ENCODE data around the gene HELZ2. TPM values are rescaled to one million over a fixed set of nuclear protein-coding genes. Genes with fewer than 3 reads are reported as not detected.

Gene HELZ2
- total RNA-seq, 1 donor from 2014 or later: 48.8 TPM

DNA sequence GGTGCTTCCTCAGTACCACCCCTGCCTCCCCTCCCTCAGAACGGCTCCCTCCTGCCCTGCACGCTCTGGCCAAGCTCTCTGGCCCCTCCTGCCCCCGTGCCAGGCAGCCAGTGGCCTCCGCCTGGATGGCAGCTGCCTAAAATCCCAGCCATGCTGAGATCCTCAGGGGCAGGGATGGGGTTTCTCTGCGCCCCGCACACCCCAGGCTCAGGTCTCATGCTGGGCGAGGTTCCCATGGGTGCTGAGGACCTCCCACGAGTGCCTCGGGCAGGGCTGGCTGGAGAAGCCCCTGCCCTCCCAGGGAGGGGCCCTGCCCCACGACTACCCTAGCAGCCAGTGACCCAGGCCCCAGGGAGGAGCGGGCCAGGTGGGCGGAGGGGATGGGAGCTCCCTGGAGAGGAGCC is 39.6 kb downstream of the HELZ2 start:
- DNase-seq (ENCODE audit: low read depth): no peak
- TF ChIP-seq, protein P1, sequence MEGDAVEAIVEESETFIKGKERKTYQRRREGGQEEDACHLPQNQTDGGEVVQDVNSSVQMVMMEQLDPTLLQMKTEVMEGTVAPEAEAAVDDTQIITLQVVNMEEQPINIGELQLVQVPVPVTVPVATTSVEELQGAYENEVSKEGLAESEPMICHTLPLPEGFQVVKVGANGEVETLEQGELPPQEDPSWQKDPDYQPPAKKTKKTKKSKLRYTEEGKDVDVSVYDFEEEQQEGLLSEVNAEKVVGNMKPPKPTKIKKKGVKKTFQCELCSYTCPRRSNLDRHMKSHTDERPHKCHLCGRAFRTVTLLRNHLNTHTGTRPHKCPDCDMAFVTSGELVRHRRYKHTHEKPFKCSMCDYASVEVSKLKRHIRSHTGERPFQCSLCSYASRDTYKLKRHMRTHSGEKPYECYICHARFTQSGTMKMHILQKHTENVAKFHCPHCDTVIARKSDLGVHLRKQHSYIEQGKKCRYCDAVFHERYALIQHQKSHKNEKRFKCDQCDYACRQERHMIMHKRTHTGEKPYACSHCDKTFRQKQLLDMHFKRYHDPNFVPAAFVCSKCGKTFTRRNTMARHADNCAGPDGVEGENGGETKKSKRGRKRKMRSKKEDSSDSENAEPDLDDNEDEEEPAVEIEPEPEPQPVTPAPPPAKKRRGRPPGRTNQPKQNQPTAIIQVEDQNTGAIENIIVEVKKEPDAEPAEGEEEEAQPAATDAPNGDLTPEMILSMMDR (conservative IDR thresholded peaks at IDR 0.05; ENCODE audit: low read depth, low read length): no peak

DNA sequence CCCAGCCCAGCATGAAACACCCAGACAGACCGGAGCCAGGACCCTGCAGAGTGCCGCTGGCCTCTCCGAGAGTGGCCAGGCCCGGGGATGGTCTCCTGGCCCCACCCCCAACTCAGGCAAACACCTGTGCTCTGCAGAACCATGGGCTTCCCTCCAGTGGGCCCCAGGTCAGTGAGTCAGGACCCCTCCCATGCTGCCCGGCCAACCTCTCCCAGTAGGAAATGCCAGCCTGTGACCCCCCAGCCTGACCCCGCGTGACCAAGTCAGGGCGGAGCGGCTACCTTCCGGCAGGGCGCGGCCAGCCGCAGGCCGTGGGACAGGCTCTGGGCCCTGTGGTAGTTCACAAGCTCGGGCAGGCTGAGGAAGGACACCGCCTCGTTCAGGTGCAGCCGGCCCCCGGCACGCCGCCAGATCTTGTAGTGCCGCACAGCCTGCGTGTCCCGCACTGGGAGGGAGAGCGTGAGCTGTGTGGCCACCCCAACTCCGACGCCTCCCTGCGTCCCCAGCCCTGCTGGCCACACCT is 40.1 kb downstream of the HELZ2 start:
- H3K4me3 ChIP-seq (ENCODE audit: low read depth, low read length): no peak overlapping the region
- DNase-seq (ENCODE audit: low read depth): no peak
- TF ChIP-seq, protein P1 (conservative IDR thresholded peaks at IDR 0.05; ENCODE audit: low read depth, low read length): no peak

More for the DNA sequence above, 39.6 kb downstream of the HELZ2 start:
- no peak overlapping the region for H3K4me3 ChIP-seq (ENCODE audit: low read depth, low read length)

DNA sequence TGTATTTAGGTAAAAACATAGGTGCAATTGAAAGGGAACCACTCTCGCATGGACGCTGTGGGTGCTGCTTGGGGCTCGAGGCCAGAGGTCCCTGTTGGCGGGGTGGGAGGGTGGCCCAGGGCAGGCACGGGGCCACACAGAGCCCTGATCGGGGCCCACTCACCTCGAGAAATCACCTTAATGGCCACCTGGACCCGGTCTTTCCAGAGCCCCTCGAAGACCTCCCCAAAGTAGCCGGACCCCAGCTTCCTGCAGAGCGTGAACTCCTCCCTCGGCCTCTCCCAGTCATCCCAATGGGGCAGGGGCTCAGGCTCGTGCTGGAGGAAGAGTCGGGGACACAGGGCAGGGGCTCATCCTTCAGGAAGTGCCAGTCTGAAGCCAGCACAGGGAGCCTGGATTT is 40.7 kb downstream of the HELZ2 start:
- H3K4me3 ChIP-seq (ENCODE audit: low read depth, low read length): no peak overlapping the region
- TF ChIP-seq, protein P1 (conservative IDR thresholded peaks at IDR 0.05; ENCODE audit: low read depth, low read length): no peak
- no peak for DNase-seq (ENCODE audit: low read depth)

DNA sequence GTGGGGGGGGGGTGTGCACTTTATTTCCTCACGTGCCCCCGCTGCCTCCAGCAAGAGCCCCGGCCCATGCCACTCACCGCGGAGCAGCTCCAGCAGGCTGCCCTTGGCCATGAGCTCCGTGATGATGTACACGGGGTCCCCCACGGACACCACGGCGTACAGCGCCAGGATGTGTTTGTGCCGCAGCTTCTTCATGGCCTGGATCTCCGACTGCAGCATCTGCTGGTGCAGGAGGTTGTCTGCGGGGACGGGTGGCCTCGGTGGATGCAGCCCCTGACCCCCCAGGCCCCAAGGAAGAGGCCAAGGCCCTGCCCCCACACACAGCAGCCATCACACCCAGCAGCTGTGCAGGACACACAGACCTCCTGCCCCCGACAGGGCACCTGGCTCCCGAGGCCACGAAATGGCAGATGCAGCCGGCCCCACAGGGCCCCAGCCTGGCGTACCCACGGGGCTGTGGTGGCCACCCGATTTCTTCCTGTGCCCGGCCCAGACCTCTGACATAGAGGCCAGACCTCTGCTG is 41.5 kb downstream of the HELZ2 start:
- no peak overlapping the region for H3K4me3 ChIP-seq (ENCODE audit: low read depth, low read length)
- TF ChIP-seq, protein P1 (conservative IDR thresholded peaks at IDR 0.05; ENCODE audit: low read depth, low read length): no peak
- no peak for DNase-seq (ENCODE audit: low read depth)

DNA sequence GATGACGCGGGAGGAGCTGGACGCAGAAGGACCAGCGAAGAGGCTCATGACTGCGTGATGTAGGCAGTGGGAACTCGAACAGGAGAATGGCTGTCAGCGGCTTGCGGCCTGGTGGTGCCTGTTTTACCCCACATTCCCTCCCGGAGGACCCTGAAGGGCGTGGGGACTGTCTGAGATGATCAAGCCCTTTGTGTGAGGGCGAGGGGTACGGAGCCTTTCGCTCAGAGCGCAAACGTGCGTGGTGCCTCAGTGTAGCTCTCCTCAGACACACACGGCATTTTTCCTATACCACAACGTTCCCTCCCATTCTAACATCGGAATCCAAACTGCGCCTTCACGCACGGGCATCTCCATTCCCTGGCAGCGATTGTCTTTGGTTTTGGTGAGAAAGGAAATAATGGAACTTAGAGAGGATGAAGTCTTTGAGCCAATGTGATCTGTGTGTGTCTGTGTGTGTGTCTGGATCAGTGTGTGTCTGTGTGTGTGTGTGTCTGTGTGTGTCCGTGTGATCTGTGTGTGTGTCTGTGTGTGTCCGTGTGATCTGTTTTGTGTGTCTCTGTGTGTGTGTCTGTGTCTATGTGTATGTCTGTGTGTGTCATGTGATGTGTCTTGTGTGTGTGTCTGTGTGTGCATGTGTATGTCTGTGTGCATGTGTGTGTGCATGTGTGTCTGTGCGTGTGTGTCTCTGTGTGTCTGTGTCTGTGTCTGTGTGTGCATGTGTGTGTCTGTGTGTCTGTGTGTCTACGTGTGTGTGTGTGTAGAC is 42.2 kb downstream of the HELZ2 start:
- H3K4me3 ChIP-seq (ENCODE audit: low read depth, low read length): no peak overlapping the region
- TF ChIP-seq, protein P1 (conservative IDR thresholded peaks at IDR 0.05; ENCODE audit: low read depth, low read length): no peak
- DNase-seq (ENCODE audit: low read depth): no peak

DNA sequence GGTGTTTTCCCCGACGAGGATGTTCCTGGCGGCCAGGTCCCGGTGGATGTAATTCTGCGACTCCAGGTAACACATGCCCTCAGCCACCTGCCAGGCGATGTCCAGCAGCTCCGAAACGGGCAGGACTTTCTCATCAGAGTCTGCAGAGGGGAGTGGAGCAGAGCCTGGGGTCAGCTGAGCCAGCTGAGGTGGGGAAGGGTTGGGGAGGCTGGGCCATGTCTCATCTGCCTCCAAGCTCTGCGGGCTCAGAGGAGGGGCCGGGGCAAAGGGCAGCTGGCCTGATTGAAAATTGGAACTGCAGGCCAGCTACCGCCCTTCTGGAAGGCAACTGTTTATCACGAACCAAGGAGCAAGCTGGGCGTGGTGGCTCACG is 43.3 kb downstream of the HELZ2 start:
- TF ChIP-seq, protein P1 (conservative IDR thresholded peaks at IDR 0.05; ENCODE audit: low read depth, low read length): no peak
- H3K4me3 ChIP-seq (ENCODE audit: low read depth, low read length): no peak overlapping the region
- no peak for DNase-seq (ENCODE audit: low read depth)
